ENCODE data around the gene MYO16. TPM values are rescaled to one million over a fixed set of nuclear protein-coding genes. Genes with fewer than 3 reads are reported as not detected.

MYO16 gene
- total and polyA plus RNA-seq, 2 experiments from 2014 or later: 0.13 to 0.23 TPM

GRCh38 chr13:108984251-108984920 is 355.0 kb downstream of the MYO16 start:
- no peak overlapping the region for H3K4me2 ChIP-seq

GRCh38 chr13:108985166-108985565 is 355.8 kb downstream of the MYO16 start:
- H3K27ac ChIP-seq: no peak overlapping the region
- DNase-seq (ENCODE audit: low spot score): no peak
- 91% methylated on average over 10 of the region's 10 CpGs for WGBS (ENCODE audit: low lambda C conversion rate, missing lambda C conversion rate)
- no peaks in the 10 kb centered on the region for H4K20me1 ChIP-seq (ENCODE audit: insufficient read depth, poor library complexity, severe bottlenecking)
- peaks cover 4% of the 10 kb centered on the region for H3K4me1 ChIP-seq (ENCODE audit: insufficient read depth)
- no peak overlapping the region for H2AFZ ChIP-seq
- TF ChIP-seq EZH2phosphoT487 (IDR thresholded peaks at IDR 0.05; ENCODE audit: low read depth, severe bottlenecking, unreplicated experiment) (no peak), EZH2 (IDR thresholded peaks at IDR 0.05; ENCODE audit: borderline replicate concordance) (no peak), CTCF (IDR thresholded peaks at IDR 0.05; ENCODE audit: poor library complexity) (no peak)
- no peaks in the 10 kb centered on the region for H3K27me3 ChIP-seq
- no peaks in the 10 kb centered on the region for H3K9me2 ChIP-seq (replicated peaks; ENCODE audit: insufficient read depth)
- no peaks in the 10 kb centered on the region for H3K36me3 ChIP-seq (replicated peaks; ENCODE audit: insufficient read depth, low read depth)
- no peaks in the 10 kb centered on the region for H3K79me2 ChIP-seq
- H3K9me3 ChIP-seq (ENCODE audit: low read depth): no peaks in the 10 kb centered on the region
- H3K4me3 ChIP-seq: no peak overlapping the region
- no peak overlapping the region for H3K4me2 ChIP-seq

More at GRCh38 chr13:108984251-108984920, 355.0 kb downstream of the MYO16 start:
- Histone ChIP-seq H3K9me2 (replicated peaks; ENCODE audit: insufficient read depth) (no peaks in the 10 kb centered on the region), H3K4me3 (no peak overlapping the region), H3K36me3 (replicated peaks; ENCODE audit: insufficient read depth, low read depth) (no peaks in the 10 kb centered on the region), H2AFZ (no peak overlapping the region), H4K20me1 (ENCODE audit: insufficient read depth, poor library complexity, severe bottlenecking) (no peaks in the 10 kb centered on the region), H3K27ac (no peak overlapping the region), H3K27me3 (no peaks in the 10 kb centered on the region), H3K79me2 (no peaks in the 10 kb centered on the region), H3K4me1 (ENCODE audit: insufficient read depth) (peaks cover 4% of the 10 kb centered on the region), H3K9me3 (ENCODE audit: low read depth) (no peaks in the 10 kb centered on the region)
- no peak for DNase-seq (ENCODE audit: low spot score)
- WGBS (ENCODE audit: low lambda C conversion rate, missing lambda C conversion rate): 92% methylated on average over 7 of the region's 7 CpGs
- TF ChIP-seq EZH2phosphoT487 (IDR thresholded peaks at IDR 0.05; ENCODE audit: low read depth, severe bottlenecking, unreplicated experiment) (no peak), EZH2 (IDR thresholded peaks at IDR 0.05; ENCODE audit: borderline replicate concordance) (no peak), CTCF (IDR thresholded peaks at IDR 0.05; ENCODE audit: poor library complexity) (no peak)

GRCh38 chr13:108987517-108987916 is 358.1 kb downstream of the MYO16 start:
- Histone ChIP-seq H3K27ac (no peak overlapping the region), H3K79me2 (no peaks in the 10 kb centered on the region), H3K27me3 (no peaks in the 10 kb centered on the region), H3K36me3 (replicated peaks; ENCODE audit: insufficient read depth, low read depth) (no peaks in the 10 kb centered on the region), H4K20me1 (ENCODE audit: insufficient read depth, poor library complexity, severe bottlenecking) (no peaks in the 10 kb centered on the region), H2AFZ (no peak overlapping the region), H3K9me2 (replicated peaks; ENCODE audit: insufficient read depth) (no peaks in the 10 kb centered on the region), H3K4me2 (no peak overlapping the region), H3K4me3 (no peak overlapping the region), H3K9me3 (ENCODE audit: low read depth) (no peaks in the 10 kb centered on the region), H3K4me1 (ENCODE audit: insufficient read depth) (peaks cover 4% of the 10 kb centered on the region)
- TF ChIP-seq CTCF (IDR thresholded peaks at IDR 0.05; ENCODE audit: poor library complexity): no peak
- no peak for TF ChIP-seq EZH2 (IDR thresholded peaks at IDR 0.05; ENCODE audit: borderline replicate concordance)
- no peak for TF ChIP-seq EZH2phosphoT487 (IDR thresholded peaks at IDR 0.05; ENCODE audit: low read depth, severe bottlenecking, unreplicated experiment)
- WGBS (ENCODE audit: low lambda C conversion rate, missing lambda C conversion rate): 68% methylated on average over 4 of the region's 4 CpGs
- DNase-seq (ENCODE audit: low spot score): no peak

Measured in hepatocyte (in vitro differentiated cells).